CD4-positive, alpha-beta T cell treated with Interleukin-10 for 1 hour (primary cell): Measurements from ENCODE around the gene PYGM.
"Not testable (repeated sequence)": the region's sequence is repeated elsewhere in the genome, so short reads cannot be mapped to it uniquely, and the experiment has no call there.

Experiments
- DNase-seq: peaks from one replicate; pipeline ENCODE4 v3.0.0-alpha.2; 2020

PYGM gene

DNA sequence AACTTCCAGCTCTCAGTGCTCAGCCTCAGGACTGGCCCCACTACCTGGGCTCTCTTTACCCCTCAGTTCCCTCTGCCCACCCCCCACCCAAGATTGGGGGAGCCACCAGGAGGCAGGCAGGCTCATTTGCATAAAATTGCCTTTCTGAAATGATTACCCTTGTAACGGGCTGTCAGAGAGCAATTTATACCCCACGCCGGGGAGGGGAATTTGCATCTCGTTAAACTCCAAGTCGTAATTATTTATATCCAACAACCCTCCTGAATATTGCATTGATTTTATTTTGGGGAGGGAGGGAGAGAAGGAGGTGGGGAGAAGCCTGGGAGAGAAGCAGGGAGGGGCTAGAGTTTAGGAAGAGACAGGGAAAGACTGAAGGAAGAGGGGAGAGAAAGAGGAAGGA is 45.1 kb downstream of the PYGM start:
- DNase-seq, result no peak

DNA sequence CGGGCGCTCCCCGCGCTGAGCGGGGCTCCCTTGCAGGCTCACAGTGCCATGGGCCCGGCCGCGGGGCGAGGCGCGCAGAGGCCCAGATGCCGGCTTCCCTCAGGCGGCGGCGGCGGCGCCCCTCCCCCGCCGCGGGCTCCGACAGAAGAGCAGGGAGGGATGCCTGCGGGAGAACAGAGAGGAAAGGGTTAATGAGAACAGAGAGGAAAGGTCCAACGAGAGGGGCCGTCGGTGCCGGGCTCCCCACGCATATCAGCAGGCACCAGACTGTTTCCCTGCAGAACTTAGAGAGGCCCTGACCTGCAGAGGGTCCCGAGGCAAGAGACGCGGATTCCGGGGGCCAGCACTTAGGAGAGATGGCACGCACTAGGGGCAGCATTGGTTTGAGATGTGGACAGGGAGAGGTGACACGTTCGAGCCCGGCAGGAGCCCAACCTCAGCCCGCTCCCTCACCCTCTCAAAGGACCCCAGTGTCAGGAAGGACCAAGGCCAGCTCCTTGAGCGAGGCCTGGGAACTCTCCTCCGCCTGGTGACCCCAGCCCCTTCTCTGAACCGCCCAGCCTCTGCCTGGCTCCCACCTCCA is 45.9 kb downstream of the PYGM start:
- DNase-seq, result no peak

DNA sequence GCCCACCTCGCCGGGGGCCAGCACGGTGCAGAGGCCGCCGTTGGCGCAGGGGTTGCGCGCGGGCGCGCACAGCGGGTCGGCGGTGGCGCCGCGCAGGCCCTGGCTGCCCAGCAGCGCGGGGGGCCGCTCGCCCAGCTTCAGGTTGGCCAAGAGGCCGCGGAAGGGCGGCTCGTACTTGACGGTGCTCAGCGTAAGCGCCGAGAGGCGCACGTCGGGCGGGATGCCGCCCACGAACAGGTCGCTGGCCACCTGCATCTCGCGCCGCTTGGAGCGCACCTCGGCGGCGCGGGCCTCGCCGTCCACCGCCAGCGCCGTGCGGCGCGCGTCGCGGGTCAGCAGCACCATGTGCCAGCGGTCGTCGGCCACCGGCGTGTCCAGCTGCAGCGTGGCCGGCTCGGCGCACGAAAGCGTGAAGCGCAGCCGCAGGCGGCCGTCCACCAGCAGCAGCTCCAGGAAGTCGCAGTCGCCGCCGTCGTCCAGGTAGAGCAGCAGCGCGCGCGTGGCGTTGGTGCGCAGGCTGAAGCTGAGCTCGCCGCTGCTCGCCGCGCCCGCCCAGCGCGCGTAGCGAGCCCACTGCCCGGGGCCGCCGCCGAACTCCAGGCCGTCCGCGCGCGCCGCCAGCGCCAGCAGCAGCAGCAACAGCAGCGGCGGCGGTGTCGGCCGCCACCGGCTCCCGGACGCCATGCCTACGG is 46.6 kb downstream of the PYGM start:
- peak; percentile 17 for DNase-seq

DNA sequence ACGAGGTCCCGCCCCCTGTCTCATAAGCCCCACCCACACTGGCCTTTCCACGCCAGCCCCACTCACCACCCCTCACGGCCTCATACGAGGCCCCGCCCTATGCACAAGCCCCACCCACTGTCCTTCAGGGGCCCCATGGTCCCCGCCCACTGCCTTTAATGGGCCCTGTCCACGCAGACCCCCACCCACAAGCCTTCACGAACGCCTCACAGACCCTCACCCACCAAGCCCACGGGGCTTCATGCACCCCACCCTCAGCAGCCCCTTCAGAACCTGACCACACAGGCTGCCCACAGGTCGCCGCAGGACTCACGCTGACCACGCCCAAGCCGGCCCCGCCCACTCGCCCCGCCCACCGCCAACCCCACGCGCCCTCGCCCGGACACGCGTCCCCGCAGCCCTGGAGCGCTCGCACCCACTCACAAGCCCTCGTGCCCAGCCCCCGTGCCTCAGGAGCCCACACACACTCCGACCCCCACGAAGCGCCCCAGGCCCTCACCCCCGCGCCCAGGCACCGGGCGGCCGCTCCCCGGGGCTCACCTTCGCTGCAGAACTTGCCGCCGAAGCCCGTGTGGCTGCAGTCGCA is 47.3 kb downstream of the PYGM start:
- peak; percentile 26 for DNase-seq

DNA sequence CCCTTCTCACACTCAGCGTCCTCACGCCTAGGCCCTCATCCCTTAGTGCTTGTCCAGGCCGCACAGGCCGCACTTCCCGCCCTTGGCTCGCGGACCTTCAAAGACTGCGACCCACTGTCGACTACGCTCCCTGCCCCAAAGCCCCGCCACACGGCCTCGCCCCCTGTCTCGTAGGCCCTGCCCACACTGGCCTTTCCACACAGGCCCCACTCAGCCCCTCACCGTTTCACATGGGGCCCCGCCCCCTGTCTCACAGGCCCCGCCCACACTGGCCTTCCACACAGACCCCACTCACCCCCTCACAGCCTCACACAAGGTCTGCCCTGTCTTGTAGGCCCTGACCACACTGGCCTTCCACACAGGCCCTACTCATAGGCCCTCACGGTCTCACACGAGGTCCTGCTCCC is 47.8 kb downstream of the PYGM start:
- no peak for DNase-seq

DNA sequence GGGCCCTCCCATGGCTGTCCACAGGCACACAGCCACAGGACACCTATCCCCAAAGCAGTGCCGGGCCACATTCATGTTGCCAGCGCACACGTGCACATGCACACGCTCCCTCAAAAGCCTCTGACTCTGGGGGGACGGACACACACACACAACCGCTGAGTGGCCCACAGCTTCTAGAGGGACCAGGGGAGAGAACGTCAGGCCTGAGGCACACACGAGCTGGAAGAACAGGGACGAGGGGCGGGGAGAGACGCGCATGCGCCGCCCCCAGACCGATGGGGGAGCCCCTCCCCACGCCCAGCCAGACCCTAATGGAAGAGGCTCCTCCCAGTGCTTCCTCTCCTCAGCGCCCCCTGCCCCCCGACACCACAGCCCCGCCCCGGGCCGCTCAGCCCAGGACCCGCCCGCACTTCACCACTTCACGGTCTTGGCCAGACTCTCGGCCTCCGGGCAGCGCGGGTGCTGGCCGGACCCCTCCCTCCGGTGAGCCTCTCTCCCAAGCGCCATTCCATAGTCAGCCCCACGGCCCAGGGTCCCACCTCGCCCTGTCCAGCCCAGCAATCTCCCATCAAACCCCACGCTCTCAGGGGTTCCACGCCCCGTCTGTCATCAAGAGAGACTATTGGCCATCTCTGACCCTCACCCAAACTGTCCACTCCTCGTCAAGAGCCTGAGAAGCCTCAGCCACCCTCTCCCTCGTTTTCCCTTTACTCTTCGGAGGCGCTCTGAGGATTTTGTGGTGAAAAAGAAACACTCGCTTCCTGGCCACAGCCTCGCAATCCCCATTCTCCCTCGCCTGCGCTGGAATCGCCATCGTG is 48.4 kb downstream of the PYGM start:
- no peak for DNase-seq

DNA sequence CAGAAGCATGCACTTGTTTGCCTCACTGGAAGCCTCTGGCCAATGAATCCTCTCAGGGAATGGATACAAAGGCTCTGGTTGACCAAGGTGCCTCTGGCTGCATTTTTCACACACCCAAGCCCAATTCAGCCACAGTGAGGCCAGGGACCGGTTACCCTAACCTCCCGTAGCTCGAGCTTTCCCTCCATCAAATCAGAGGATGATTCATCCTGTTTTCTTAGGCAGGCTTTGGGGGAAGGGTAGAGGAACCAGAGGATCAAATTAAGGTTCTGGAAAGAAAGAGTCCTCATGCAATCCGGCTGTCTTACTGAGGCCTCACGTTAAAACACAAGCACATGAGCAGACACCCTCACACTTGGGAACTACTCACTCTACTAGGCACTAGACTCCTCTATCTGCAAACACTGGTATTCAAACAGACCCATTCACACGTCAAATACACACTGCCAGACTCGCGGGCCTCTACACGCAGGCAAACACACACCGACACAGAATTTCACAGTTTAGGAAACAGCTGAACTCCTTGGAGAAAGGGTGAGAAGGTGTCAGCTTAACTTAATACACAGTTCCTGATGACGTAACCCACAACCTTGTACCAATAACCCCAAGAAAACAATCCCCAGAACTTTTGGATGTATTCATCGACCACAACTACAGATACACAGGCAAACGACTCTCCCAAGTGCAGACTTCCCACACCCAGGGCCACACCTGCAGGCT is 49.2 kb downstream of the PYGM start:
- no peak for DNase-seq

DNA sequence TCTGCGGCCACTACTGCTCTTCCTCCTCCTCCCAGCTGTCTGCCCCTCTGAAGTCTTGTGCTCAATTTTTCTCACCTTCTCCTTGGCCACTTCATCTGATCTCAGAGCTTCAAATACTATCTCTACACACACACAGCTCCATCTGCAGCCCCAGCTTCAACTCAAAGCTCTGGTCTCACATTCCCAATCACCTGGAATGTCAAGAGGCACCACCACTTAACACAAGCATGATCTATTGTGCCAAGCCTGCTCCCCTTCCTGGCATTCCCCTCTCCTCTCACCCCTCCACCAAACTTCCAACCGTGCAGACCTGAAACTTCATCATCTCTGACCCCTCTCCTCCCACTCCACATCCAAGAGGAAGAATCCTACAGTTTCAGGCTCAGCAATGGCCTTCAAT is 54.3 kb downstream of the PYGM start:
- DNase-seq, result no peak

DNA sequence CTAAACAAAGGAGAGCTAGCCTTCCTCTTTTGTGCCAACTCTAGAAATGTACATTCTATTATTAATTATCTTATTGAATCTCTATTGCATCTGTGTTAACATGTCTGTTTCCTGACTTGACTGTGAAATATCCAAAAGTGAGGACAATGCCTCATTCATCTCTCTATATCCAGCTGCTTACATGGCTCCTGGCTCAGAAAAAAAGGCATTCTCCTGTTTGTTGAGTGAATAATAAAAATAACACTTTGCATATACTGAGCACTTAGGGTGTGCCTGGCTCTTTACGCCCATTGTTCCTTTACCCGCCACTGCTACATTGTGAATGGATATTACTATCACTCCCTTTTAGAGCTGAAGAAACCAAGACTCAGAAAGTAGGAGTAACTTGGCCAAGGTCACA is 56.7 kb downstream of the PYGM start:
- no peak for DNase-seq

DNA sequence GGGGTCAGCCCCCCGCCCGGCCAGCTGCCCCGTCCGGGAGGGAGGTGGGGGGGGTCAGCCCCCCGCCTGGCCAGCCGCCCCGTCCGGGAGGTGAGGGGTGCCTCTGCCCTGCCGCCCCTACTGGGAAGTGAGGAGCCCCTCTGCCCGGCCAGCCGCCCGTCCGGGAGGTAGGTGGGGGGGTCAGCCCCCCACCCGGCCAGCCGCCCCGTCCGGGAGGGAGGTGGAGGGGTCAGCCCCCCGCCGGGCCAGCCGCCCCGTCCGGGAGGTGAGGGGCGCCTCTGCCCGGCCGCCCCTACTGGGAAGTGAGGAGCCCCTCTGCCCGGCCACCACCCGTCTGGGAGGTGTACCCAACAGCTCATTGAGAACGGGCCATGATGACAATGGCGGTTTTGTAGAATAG is 57.8 kb downstream of the PYGM start:
- not testable (repeated sequence) for DNase-seq

DNA sequence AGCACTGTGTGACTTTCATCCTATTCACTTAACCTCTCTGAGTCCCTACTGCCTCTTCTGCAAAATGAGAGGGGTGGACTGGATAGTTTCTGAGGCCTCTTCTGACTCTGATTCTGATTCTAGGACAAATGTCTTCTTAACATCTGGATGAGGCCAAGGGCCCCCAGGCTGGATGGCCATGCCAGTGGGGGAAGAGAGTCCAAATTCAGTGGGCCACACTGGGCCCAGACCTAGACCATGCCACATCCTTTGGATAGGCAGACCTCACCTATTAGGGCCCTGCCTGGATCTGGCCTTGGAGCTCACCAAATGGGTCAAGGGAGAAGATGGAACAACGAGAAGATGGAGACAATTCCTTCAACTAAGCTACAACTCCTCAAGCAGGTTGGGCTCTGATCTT is 61.3 kb downstream of the PYGM start:
- DNase-seq, result no peak

DNA sequence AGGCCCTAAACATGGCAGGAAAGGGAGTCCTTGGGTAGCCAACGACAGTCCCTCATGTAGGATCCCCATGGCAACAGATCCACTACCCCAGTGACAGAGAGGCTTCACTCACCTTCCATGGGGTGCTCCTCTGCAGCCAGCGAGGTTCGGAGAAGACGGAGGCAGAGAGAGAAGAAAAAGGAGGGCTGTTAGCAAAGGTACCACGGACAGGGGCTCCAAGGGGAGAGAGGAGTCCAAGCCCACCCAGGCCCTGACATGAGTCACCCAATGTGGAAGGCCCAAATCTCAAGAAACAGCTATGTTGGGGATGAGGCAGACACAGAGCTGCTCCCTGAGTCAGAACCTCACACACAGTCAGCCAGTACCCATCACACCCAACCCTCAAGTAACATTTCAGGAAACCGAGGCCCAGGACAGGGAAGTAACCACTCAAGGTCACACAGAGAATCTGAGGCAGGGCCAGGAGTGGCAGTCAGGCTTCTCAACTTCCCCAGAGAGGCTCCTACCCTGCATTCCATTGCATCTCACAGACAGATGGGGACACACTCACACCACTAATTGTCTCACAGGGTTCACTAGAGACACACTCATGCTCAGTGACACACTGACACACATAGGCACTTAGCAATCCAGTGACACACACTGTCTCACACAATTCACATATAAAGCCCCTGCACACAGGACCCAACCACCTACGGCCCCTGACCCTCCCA is 62.0 kb downstream of the PYGM start:
- no peak for DNase-seq
